ENCODE results near the gene GRK1. TPM values are rescaled to one million over a fixed set of nuclear protein-coding genes. Genes with fewer than 3 reads are reported as not detected.

The GRK1 gene
- total and polyA plus RNA-seq, 2 of the 8 experiments (the other 6 are each of a cell fraction or from before 2014, with no cell fraction given) = 0.12 TPM; not detected in 1

DNA sequence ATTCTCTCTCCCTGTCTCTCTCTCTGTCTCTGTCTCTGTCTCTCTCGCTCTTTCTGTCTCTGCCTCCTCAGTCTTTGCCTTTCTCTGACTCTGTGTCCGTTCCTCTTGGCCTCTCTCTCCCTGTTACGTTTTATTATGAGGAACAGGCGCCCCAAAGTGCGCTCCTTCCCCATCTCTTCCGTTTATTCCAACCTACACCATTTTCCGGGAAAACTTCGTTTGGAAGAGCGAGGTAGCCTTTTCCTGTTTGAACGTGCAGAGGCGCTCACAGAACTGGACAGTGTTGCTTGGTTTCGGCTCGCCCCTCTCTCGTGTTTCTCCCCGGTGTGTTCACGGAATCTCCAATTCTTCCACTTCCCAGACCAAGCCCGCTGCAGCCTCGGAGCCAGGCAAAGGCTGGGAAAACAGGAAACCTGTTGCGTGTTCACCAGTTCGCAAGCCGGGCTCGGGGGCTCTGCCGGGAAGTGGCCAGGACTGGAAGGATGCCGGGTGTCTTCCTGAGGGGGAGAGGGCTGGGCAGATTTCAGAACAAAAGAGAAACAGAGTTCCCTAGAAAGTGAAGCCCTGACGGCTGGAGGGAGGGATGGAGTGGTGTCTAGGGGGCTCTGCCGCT, 92.6 kb downstream of the GRK1 start:
- no peak overlapping the region; the same call in 1 of the 2 replicates for H2BK12ac ChIP-seq (ENCODE audit: low read depth, low read length)
- no peak overlapping the region for H3K14ac ChIP-seq (ENCODE audit: insufficient read length)
- no peak overlapping the region for H2BK15ac ChIP-seq (ENCODE audit: low read length)
- CTCF ChIA-PET (ENCODE audit: partially characterized antibody) = interaction anchor here (0.6 kb wide), 1 partner anchor 463 kb away, joined by 3 read pairs; no protein-coding TSS in a partner anchor
- H3K23ac ChIP-seq (ENCODE audit: insufficient read length) = no peak overlapping the region
- POLR2A ChIA-PET (ENCODE audit: partially characterized antibody) = no interaction called here
- H3K9ac ChIP-seq (replicated peaks in 1 of 4; ENCODE audit: extremely low read depth in 1 of 4, low read depth in 3 of 4, low read length in 3 of 4) = peak overlapping the region in 1 of 4 experiments; percentile 29; a peak in 2 of 7 replicates
- H3K4me2 ChIP-seq (ENCODE audit: insufficient read depth in 1 of 2, low read depth in 2 of 2, low read length in 2 of 2) = peak overlapping the region; percentile 96 to 98
- H3K27ac ChIP-seq (ENCODE audit: low read depth, low read length) = no peak overlapping the region
- peaks cover 0 to 8% of the 10 kb centered on the region in 2 experiments for H4K20me1 ChIP-seq (replicated peaks in 1 of 2; ENCODE audit: control insufficient read depth in 1 of 2, insufficient read depth in 2 of 2, low read length in 2 of 2)
- DNase-seq (ENCODE audit: low read depth in 1 of 2, low spot score in 2 of 2) (no peak), FAIRE-seq (no peak)
- H3K4ac ChIP-seq (replicated peaks; ENCODE audit: insufficient read length, low read depth, low read length) = no peak overlapping the region
- no peak overlapping the region for H2BK5ac ChIP-seq (ENCODE audit: low read depth, low read length)
- H3K4me1 ChIP-seq (replicated peaks in 1 of 4; ENCODE audit: control insufficient read depth in 3 of 4, insufficient read depth in 4 of 4, low read length in 3 of 4) = peaks cover 4 to 7% (median 6%) of the 10 kb centered on the region in 4 experiments; a peak in 5 of 7 replicates
- H3K27me3 ChIP-seq (replicated peaks in 1 of 4; ENCODE audit: control insufficient read depth in 3 of 4, extremely low read depth in 1 of 4, insufficient read depth in 3 of 4, low read length in 3 of 4) = peaks cover 2 to 32% (median 25%) of the 10 kb centered on the region in 4 experiments
- peaks cover 0 to 4% of the 10 kb centered on the region in 2 experiments; a peak in 1 of 4 replicates for H3K79me2 ChIP-seq (ENCODE audit: control insufficient read depth in 1 of 2, insufficient read depth in 2 of 2, low read length in 2 of 2)
- H3K4me3 ChIP-seq (ENCODE audit: extremely low read depth in 1 of 4, insufficient read depth in 2 of 4, low read depth in 3 of 4, low read length in 4 of 4) = peak overlapping the region; percentile 66 to 74 (median 69)
- no peak overlapping the region for H4K8ac ChIP-seq (ENCODE audit: extremely low read depth, insufficient read depth, low read length)
- 6% methylated on average over 25 of the region's 26 CpGs; no CpG with 5 or more reads in 1 of the 2 experiments for WGBS, 2 experiments (ENCODE audit: extremely low coverage in 1 of 2, insufficient coverage in 1 of 2, insufficient read length in 1 of 2, insufficient replicate concordance in 2 of 2, low coverage in 1 of 2, low lambda C conversion rate in 2 of 2, missing lambda C conversion rate in 1 of 2)
- H2BK20ac ChIP-seq (ENCODE audit: low read length) = no peak overlapping the region
- no peak overlapping the region for H3K56ac ChIP-seq (replicated peaks; ENCODE audit: insufficient read length, low read depth, low read length)
- no peaks in the 10 kb centered on the region for H3K36me3 ChIP-seq (ENCODE audit: control insufficient read depth in 2 of 4, insufficient read depth in 4 of 4, low read length in 3 of 4)
- no peak overlapping the region for H2AK5ac ChIP-seq (ENCODE audit: low read depth, low read length)
- no peaks in the 10 kb centered on the region; the same call in 1 of the 2 replicates for H3K79me1 ChIP-seq (ENCODE audit: low read depth, low read length)
- H3K18ac ChIP-seq (ENCODE audit: extremely low read depth, low read length) = peak overlapping the region; percentile 71
- H2AFZ ChIP-seq (ENCODE audit: low read length) = peak overlapping the region; percentile 74
- no peak overlapping the region for H4K91ac ChIP-seq (replicated peaks; ENCODE audit: insufficient read length, low read length)
- H3K23me2 ChIP-seq (ENCODE audit: low read depth, low read length) = peaks cover 16% of the 10 kb centered on the region; the same call in 1 of the 2 replicates
- no peaks in the 10 kb centered on the region for H3K9me3 ChIP-seq (ENCODE audit: insufficient read depth in 2 of 2, low read depth in 1 of 2, low read length in 1 of 2)
- no peak overlapping the region for H2BK120ac ChIP-seq (replicated peaks; ENCODE audit: low read depth, low read length)
- H4K5ac ChIP-seq (ENCODE audit: insufficient read length, low read depth, low read length) = no peak overlapping the region
- TF ChIP-seq RNF2 (IDR thresholded peaks at IDR 0.05; ENCODE audit: borderline replicate concordance, low read depth, low read length, missing control alignments, poor library complexity, severe bottlenecking) (peak; percentile 66), ATF2 (IDR thresholded peaks at IDR 0.05; ENCODE audit: low read length) (no peak), GABPA (IDR thresholded peaks at IDR 0.05; ENCODE audit: borderline replicate concordance, insufficient read depth, low read length) (0 out of 2 replicates have a peak, but pooled peaks have one; percentile 8), PHF8 (conservative IDR thresholded peaks at IDR 0.05; ENCODE audit: low read depth, low read length) (0 out of 2 replicates have a peak, but pooled peaks have one; percentile 13), SUZ12 (IDR thresholded peaks at IDR 0.05; ENCODE audit: low read length) (peak; percentile 61), FOSL1 (IDR thresholded peaks at IDR 0.05; ENCODE audit: insufficient read depth, low read depth, low read length) (no peak), EZH2 (IDR thresholded peaks at IDR 0.05; ENCODE audit: low read depth, low read length, severe bottlenecking) (peak; percentile 70), RXRA (IDR thresholded peaks at IDR 0.05; ENCODE audit: insufficient read depth, low read depth, low read length) (no peak), RBBP5 (IDR thresholded peaks at IDR 0.05; ENCODE audit: borderline replicate concordance, low read depth, low read length) (0 out of 2 replicates have a peak, but pooled peaks have one; percentile 11)
